HepG2 (cell line): ENCODE measurements around the gene ALK. TPM values are rescaled to one million over a fixed set of nuclear protein-coding genes. Genes with fewer than 3 reads are reported as not detected.

ENCODE experiments used
- ATAC-seq: fragments of 200-7000 bp; cut with Tn5 transposase; 3 replicates; pipeline ENCODE4 v1.9.1; 2020; ENCODE audit warnings: mild to moderate bottlenecking, moderate library complexity
- BruUV-seq: library from RNA; stranded (reverse); fragments of 400-500 nt; replicated peaks from 2 replicates; lab custom pipeline; 2021; lab: Mats Ljungman, UMichigan
- CTCF ChIA-PET: fragments of 300-600 bp; formaldehyde crosslinking; extraction: SDS; loops from one replicate; lab custom pipeline; 2021; ENCODE audit warnings: low total read pairs, inconsistent platforms, low intra/inter-chr PET ratio; lab: Yijun Ruan, JAX
- POLR2A ChIA-PET: fragments of 350-600 bp; sonication (Branson Sonifier 250); formaldehyde crosslinking; loops from one replicate; lab custom pipeline; 2020; ENCODE audit warnings: antibody characterized with exemption, inconsistent platforms; lab: Yijun Ruan, JAX
- DNase-seq: peaks from one replicate; pipeline ENCODE4 v3.0.0-alpha.2; 2015; ENCODE audit warnings: low spot score
- FAIRE-seq: peaks from 3 replicates; lab custom pipeline; 2011; peaks lifted over from hg19 to GRCh38; lab: Jason Lieb, UNC
- H2AFZ ChIP-seq: one replicate; pipeline ENCODE4 v1.6.1; 2011; ENCODE audit warnings: low read length, inconsistent platforms
- H3K27ac ChIP-seq: fragments of 300-600 bp; 3 replicates; pipeline ENCODE4 v1.8.0; 2011; ENCODE audit warnings: mixed run types, mild to moderate bottlenecking, mixed read lengths, low read length, inconsistent platforms; ENCODE audit not compliant: insufficient read depth; ENCODE audit errors: extremely low read length
- H3K27me3 ChIP-seq, 2 experiments: fragments of 200-600 bp in 1 of 2; 2 replicates in 1 of 2; 3 replicates in 1 of 2; pipeline versions ENCODE4 v1.6.0 to v1.8.0; 2011; ENCODE audit warnings: low read length in 2 of 2, mild to moderate bottlenecking in 2 of 2, moderate library complexity in 2 of 2, inconsistent platforms in 1 of 2; ENCODE audit not compliant: insufficient read depth in 2 of 2, control insufficient read depth in 1 of 2
- H3K36me3 ChIP-seq, 2 experiments: fragments of 200-600 bp in 1 of 2; replicated peaks in 1 of 2; 2 replicates in 1 of 2; 3 replicates in 1 of 2; pipeline versions ENCODE4 v1.5.1 to v1.8.0; 2011; ENCODE audit warnings: low read length in 2 of 2, inconsistent platforms in 1 of 2; ENCODE audit not compliant: insufficient read depth in 2 of 2, control insufficient read depth in 1 of 2
- H3K4me1 ChIP-seq: 2 replicates; pipeline ENCODE4 v1.5.1; 2012; ENCODE audit warnings: low read length, inconsistent platforms; ENCODE audit not compliant: insufficient read depth
- H3K4me2 ChIP-seq: 2 replicates; pipeline ENCODE4 v1.6.0; 2011; ENCODE audit warnings: low read depth, low read length, inconsistent platforms
- H3K4me3 ChIP-seq, 3 experiments: fragments of 200-600 bp in 1 of 3; sonication (generic), shearing (Covaris generic) in 1 of 3; replicated peaks in 1 of 3; 2 replicates each; pipeline ENCODE4 v1.5.1; 2011 to 2016; ENCODE audit warnings: low read length in 3 of 3, inconsistent platforms in 2 of 3, low read depth in 2 of 3, mild to moderate bottlenecking in 2 of 3, control low read depth in 1 of 3, mixed read lengths in 1 of 3; ENCODE audit not compliant: insufficient read depth in 1 of 3
- H3K79me2 ChIP-seq: one replicate; pipeline ENCODE4 v1.6.1; 2011; ENCODE audit warnings: low read length, inconsistent platforms; ENCODE audit not compliant: insufficient read depth
- H3K9ac ChIP-seq: 2 replicates; pipeline ENCODE4 v1.6.0; 2011; ENCODE audit warnings: mild to moderate bottlenecking, low read depth, low read length, inconsistent platforms; ENCODE audit not compliant: insufficient read depth
- H3K9me3 ChIP-seq: 2 replicates; pipeline ENCODE4 v1.5.1; 2012; ENCODE audit warnings: mild to moderate bottlenecking, low read length
- H4K20me1 ChIP-seq: 2 replicates; pipeline ENCODE4 v1.6.0; 2011; ENCODE audit warnings: inconsistent platforms, mild to moderate bottlenecking, low read length, moderate library complexity; ENCODE audit not compliant: insufficient read depth
- CREM ChIP-seq, 2 experiments: sonication (generic) in 1 of 2; formaldehyde crosslinking in 1 of 2; IDR thresholded peaks; 2 replicates each; pipeline versions ENCODE4 v1.4.0 to v1.6.1; 2016 to 2020; ENCODE audit warnings: antibody characterized with exemption in 1 of 2, mild to moderate bottlenecking in 1 of 2, missing genetic modification reagents in 1 of 2
- NAIF1 ChIP-seq: sonication (generic); formaldehyde crosslinking; IDR thresholded peaks from 2 replicates; pipeline ENCODE4 v1.5.0; 2020; ENCODE audit warnings: mild to moderate bottlenecking, missing genetic modification reagents, borderline replicate concordance
- NR2F6 ChIP-seq, 2 experiments: IDR thresholded peaks; 2 replicates each; pipeline ENCODE4 v1.6.1; 2016; ENCODE audit warnings: antibody characterized with exemption in 1 of 2, mild to moderate bottlenecking in 1 of 2
- PLRG1 ChIP-seq: fragments of 450-650 bp; conservative IDR thresholded peaks from 2 replicates; pipeline ENCODE4 v1.6.1; 2016
- RAD51 ChIP-seq: fragments of 450-650 bp; IDR thresholded peaks from 2 replicates; pipeline ENCODE4 v1.6.1; 2016; ENCODE audit warnings: borderline replicate concordance
- RNF2 ChIP-seq: fragments of 450-650 bp; conservative IDR thresholded peaks from 2 replicates; pipeline ENCODE4 v1.6.1; 2016; ENCODE audit warnings: low read depth
- SAP130 ChIP-seq: IDR thresholded peaks from 2 replicates; pipeline ENCODE4 v1.6.1; 2016; ENCODE audit warnings: low read depth
- SKI ChIP-seq: fragments of 450-650 bp; IDR thresholded peaks from one replicate; pipeline ENCODE4 v1.6.1; 2018; ENCODE audit warnings: mild to moderate bottlenecking; ENCODE audit not compliant: partially characterized antibody
- TARDBP ChIP-seq: sonication (generic); formaldehyde crosslinking; IDR thresholded peaks from 2 replicates; pipeline ENCODE4 v1.8.0; 2022; ENCODE audit warnings: mild to moderate bottlenecking, missing genetic modification reagents
- ZFP82 ChIP-seq: sonication (generic); formaldehyde crosslinking; IDR thresholded peaks from 2 replicates; pipeline ENCODE4 v1.5.1; 2020; ENCODE audit warnings: mild to moderate bottlenecking, missing genetic modification reagents, borderline replicate concordance
- ZNF382 ChIP-seq: sonication (generic); formaldehyde crosslinking; IDR thresholded peaks from 2 replicates; pipeline ENCODE4 v1.5.0; 2020; ENCODE audit warnings: missing genetic modification reagents, mild to moderate bottlenecking, borderline replicate concordance
- ZNF850 ChIP-seq: sonication (generic); formaldehyde crosslinking; conservative IDR thresholded peaks from 2 replicates; pipeline ENCODE4 v1.9.0; 2021; ENCODE audit warnings: mild to moderate bottlenecking, missing genetic modification reagents
- ZSCAN20 ChIP-seq: sonication (generic); formaldehyde crosslinking; IDR thresholded peaks from 2 replicates; pipeline ENCODE4 v1.4.0; 2020; ENCODE audit warnings: missing genetic modification reagents, mild to moderate bottlenecking, borderline replicate concordance
- WGBS: methylation state at CpG from one replicate; pipeline ENCODE4 v1.1.6; 2017; ENCODE audit warnings: low lambda C conversion rate; 5-methylcytosine and 5-hydroxymethylcytosine counted together
- in situ Hi-C: cut with HindIII; loops from 2 replicates; pipeline ENCODE4 v1.10.0; 2017; ENCODE audit warnings: low pct_unique_long_range_greater_than_20kb; ENCODE audit not compliant: extremely low pct_ligation_motif_present
- intact Hi-C: fragments of 100-400 bp; cut with micrococcal nuclease; formaldehyde crosslinking; loops from one replicate; pipeline ENCODE4 v1.10.0; 2022; ENCODE audit not compliant: unreplicated experiment
- polyA plus RNA-seq, 8 experiments: library from polyadenylated mRNA; depleted of rRNA in 3 of 8; stranded (reverse) in 7 of 8; unstranded in 1 of 8; fragments of >200 nt; fragmentation: Illumina TruSeq in 4 of 8; extraction: Trizol in 4 of 8; gene quantifications; 2 replicates each; pipeline versions ENCODE4 v1.2.1 to v1.2.3, GENCODE V29; 2011 to 2016; ENCODE audit warnings: low read depth in 4 of 8, missing spikeins in 1 of 8, mixed read lengths in 1 of 8; ENCODE audit not compliant: insufficient read depth in 1 of 8
- total RNA-seq, 5 experiments: library from RNA; depleted of rRNA; stranded (reverse); fragments of >200 nt; fragmentation: Illumina TruSeq; extraction: Trizol; gene quantifications; 2 replicates each; pipeline ENCODE4 v1.2.3, GENCODE V29; 2016; ENCODE audit warnings: low read depth in 1 of 5
- TF ChIP-seq, protein P1 (sequence below): sonication (generic); formaldehyde crosslinking; IDR thresholded peaks from 2 replicates; pipeline ENCODE4 v1.4.0; 2020; ENCODE audit warnings: mild to moderate bottlenecking, low read depth, missing genetic modification reagents
- TF ChIP-seq, protein P2 (sequence below): sonication (generic); formaldehyde crosslinking; IDR thresholded peaks from 2 replicates; pipeline ENCODE4 v1.4.0; 2020; ENCODE audit warnings: low read depth, mild to moderate bottlenecking, missing genetic modification reagents
- TF ChIP-seq, protein P3 (sequence below): sonication (generic); formaldehyde crosslinking; IDR thresholded peaks from 2 replicates; pipeline ENCODE4 v1.5.0; 2020; ENCODE audit warnings: mild to moderate bottlenecking, low read depth, missing genetic modification reagents, borderline replicate concordance
- TF ChIP-seq, protein P4 (sequence below), 2 experiments: sonication (generic) in 1 of 2; formaldehyde crosslinking in 1 of 2; IDR thresholded peaks; 2 replicates each; pipeline versions ENCODE4 v1.5.1 to v1.6.1; 2011 to 2020; ENCODE audit warnings: borderline replicate concordance in 1 of 2, low read depth in 1 of 2, low read length in 1 of 2, mild to moderate bottlenecking in 1 of 2, missing genetic modification reagents in 1 of 2, moderate library complexity in 1 of 2

The ALK gene
- total and polyA plus RNA-seq, 2 of the 13 experiments (the other 11 are each of a cell fraction or from before 2014, with no cell fraction given) = not detected

DNA sequence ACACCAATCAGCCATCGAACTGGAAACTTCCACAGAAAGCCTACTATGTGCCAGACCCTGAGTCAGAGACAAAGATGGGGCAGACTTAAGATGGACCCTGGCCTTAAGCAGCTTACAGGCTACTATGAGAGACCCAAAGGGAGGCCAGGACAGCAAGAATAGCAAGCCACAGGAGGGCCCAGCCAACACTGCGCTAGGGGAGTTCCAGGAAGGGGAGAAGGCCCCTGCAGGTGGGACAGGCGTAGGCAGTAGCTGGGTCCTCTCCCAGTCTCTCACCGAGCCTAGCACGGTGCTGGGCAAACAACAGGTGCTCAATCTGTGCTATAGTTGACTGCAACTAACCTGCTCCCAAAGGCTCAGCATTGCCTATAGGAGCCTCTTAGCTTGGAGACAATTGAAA is 670.0 kb downstream of the ALK start (continued):
- TF ChIP-seq TARDBP (CRISPR knock-in tag) = no peak
- no peak for TF ChIP-seq NR2F6 (IDR thresholded peaks at IDR 0.05)
- no peak for TF ChIP-seq NR2F6 (CRISPR knock-in tag; IDR thresholded peaks at IDR 0.05)
- TF ChIP-seq RNF2 = no peak
- TF ChIP-seq, protein P1, sequence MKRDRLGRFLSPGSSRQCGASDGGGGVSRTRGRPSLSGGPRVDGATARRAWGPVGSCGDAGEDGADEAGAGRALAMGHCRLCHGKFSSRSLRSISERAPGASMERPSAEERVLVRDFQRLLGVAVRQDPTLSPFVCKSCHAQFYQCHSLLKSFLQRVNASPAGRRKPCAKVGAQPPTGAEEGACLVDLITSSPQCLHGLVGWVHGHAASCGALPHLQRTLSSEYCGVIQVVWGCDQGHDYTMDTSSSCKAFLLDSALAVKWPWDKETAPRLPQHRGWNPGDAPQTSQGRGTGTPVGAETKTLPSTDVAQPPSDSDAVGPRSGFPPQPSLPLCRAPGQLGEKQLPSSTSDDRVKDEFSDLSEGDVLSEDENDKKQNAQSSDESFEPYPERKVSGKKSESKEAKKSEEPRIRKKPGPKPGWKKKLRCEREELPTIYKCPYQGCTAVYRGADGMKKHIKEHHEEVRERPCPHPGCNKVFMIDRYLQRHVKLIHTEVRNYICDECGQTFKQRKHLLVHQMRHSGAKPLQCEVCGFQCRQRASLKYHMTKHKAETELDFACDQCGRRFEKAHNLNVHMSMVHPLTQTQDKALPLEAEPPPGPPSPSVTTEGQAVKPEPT (CRISPR knock-in tag) = no peak
- TF ChIP-seq, protein P2, sequence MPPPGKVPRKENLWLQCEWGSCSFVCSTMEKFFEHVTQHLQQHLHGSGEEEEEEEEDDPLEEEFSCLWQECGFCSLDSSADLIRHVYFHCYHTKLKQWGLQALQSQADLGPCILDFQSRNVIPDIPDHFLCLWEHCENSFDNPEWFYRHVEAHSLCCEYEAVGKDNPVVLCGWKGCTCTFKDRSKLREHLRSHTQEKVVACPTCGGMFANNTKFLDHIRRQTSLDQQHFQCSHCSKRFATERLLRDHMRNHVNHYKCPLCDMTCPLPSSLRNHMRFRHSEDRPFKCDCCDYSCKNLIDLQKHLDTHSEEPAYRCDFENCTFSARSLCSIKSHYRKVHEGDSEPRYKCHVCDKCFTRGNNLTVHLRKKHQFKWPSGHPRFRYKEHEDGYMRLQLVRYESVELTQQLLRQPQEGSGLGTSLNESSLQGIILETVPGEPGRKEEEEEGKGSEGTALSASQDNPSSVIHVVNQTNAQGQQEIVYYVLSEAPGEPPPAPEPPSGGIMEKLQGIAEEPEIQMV (CRISPR knock-in tag) = no peak
- no peak for TF ChIP-seq CREM (IDR thresholded peaks at IDR 0.05)
- TF ChIP-seq CREM (CRISPR knock-in tag; IDR thresholded peaks at IDR 0.05) = no peak
- TF ChIP-seq, all 625 proteins: peak for 0

DNA sequence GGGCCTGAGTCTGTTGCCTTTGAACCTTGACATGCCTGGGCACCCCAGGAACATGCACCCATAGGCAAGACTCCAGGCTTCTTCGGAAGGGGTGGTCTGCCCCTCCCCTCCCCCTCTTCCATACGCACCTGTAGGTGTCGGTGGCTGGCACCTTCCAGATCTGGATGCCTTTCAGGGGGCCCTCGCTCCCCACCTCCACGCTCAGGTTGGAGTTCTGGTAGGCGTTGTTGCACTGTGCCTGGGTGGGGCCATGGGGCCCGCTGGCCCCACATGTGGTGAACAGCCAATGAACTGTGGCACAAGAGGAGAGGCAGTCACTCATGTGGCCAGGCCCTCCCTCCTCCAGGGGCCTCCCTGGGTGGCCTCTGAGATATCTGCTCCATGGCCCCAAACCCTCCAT is 670.4 kb downstream of the ALK start:
- Histone ChIP-seq H3K4me3 (no peak overlapping the region), H2AFZ (no peak overlapping the region), H4K20me1 (no peaks in the 10 kb centered on the region; the same call in 1 of the 2 replicates), H3K27me3 (0 out of 5 replicates have a peak, but pooled peaks cover 0 to 6% of the 10 kb centered on the region in 2 experiments), H3K27ac (no peak overlapping the region), H3K4me2 (no peak overlapping the region), H3K4me1 (no peaks in the 10 kb centered on the region), H3K79me2 (no peaks in the 10 kb centered on the region), H3K36me3 (no peaks in the 10 kb centered on the region), H3K9ac (no peak overlapping the region), H3K9me3 (no peaks in the 10 kb centered on the region)
- WGBS = 17% methylated on average over 6 of the region's 7 CpGs
- intact Hi-C loops = no loop called here
- BruUV-seq = no TSS peak
- ChIA-PET CTCF (no interaction called here), POLR2A (no interaction called here)
- in situ Hi-C loops = no loop called here
- ATAC-seq (no peak), DNase-seq (no peak), FAIRE-seq (no peak)
- TF ChIP-seq ZSCAN20 (no peak), PLRG1 (no peak), SAP130 (CRISPR knock-in tag) (no peak), ZFP82 (CRISPR knock-in tag) (no peak), RAD51 (no peak), ZNF850 (CRISPR knock-in tag) (no peak), ZNF382 (CRISPR knock-in tag) (no peak), SKI (no peak), NAIF1 (CRISPR knock-in tag) (no peak)
- TF ChIP-seq, protein P3, sequence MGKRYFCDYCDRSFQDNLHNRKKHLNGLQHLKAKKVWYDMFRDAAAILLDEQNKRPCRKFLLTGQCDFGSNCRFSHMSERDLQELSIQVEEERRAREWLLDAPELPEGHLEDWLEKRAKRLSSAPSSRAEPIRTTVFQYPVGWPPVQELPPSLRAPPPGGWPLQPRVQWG (CRISPR knock-in tag) = no peak
- TF ChIP-seq, protein P4, sequence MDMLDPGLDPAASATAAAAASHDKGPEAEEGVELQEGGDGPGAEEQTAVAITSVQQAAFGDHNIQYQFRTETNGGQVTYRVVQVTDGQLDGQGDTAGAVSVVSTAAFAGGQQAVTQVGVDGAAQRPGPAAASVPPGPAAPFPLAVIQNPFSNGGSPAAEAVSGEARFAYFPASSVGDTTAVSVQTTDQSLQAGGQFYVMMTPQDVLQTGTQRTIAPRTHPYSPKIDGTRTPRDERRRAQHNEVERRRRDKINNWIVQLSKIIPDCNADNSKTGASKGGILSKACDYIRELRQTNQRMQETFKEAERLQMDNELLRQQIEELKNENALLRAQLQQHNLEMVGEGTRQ (IDR thresholded peaks at IDR 0.05; ENCODE audit: low read depth, low read length) = no peak
- TF ChIP-seq, protein P4 (CRISPR knock-in tag; IDR thresholded peaks at IDR 0.05; ENCODE audit: borderline replicate concordance) = no peak
